HUES6 (cell line): ENCODE measurements around the gene BPIFB3.
"Not testable (repeated sequence)": the region's sequence is repeated elsewhere in the genome, so short reads cannot be mapped to it uniquely, and the experiment has no call there.

Experiments
- H3K27ac ChIP-seq: 2 replicates; pipeline ENCODE4 v1.7.0; 2013; ENCODE audit warnings: low read depth, mild to moderate bottlenecking, low read length, inconsistent platforms
- H3K27me3 ChIP-seq: 2 replicates; pipeline ENCODE4 v1.6.1; 2013; ENCODE audit warnings: low read length; ENCODE audit not compliant: control insufficient read depth, insufficient read depth
- H3K36me3 ChIP-seq: 2 replicates; pipeline ENCODE4 v1.6.1; 2013; ENCODE audit warnings: low read length; ENCODE audit not compliant: control insufficient read depth, insufficient read depth
- H3K4me1 ChIP-seq: 2 replicates; pipeline ENCODE4 v1.6.1; 2013; ENCODE audit warnings: low read length; ENCODE audit not compliant: control insufficient read depth, insufficient read depth
- H3K4me3 ChIP-seq: 2 replicates; pipeline ENCODE4 v1.5.1; 2013; ENCODE audit warnings: low read depth, low read length
- H3K9ac ChIP-seq: one replicate; pipeline ENCODE4 v1.6.1; 2013; ENCODE audit warnings: mild to moderate bottlenecking, low read length
- H3K9me3 ChIP-seq: 2 replicates; pipeline ENCODE4 v1.6.1; 2013; ENCODE audit warnings: low read depth, low read length; ENCODE audit not compliant: control insufficient read depth, insufficient read depth

Gene BPIFB3

DNA sequence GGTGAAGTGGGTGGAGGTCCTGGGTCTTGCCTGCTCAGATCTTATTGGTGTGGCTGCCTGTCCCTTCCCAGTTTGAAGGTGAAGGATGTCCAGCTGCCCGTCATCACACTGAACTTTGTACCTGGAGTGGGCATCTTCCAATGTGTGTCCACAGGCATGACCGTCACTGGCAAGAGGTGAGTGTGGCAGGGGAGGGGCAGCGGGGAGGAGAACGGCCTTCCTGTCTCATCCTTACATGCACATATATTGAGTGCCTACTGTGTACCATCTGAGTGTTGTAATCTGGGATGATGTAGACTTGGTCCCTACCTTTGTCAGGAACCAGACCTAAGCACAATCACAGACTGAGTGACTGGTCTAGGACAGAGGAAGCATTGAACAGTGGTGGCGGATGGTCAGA lies 19.6 kb upstream of the BPIFB3 start:
- H3K36me3 ChIP-seq: no peaks in the 10 kb centered on the region
- peaks cover 7% of the 10 kb centered on the region; the same call in 1 of the 2 replicates for H3K27me3 ChIP-seq
- H3K4me1 ChIP-seq: no peaks in the 10 kb centered on the region
- no peaks in the 10 kb centered on the region for H3K9me3 ChIP-seq
- H3K4me3 ChIP-seq: no peak overlapping the region
- H3K9ac ChIP-seq: no peak overlapping the region
- no peak overlapping the region for H3K27ac ChIP-seq

GRCh38 chr20:33034901-33035492 lies 18.7 kb upstream of the BPIFB3 start:
- no peak overlapping the region for H3K27ac ChIP-seq
- H3K9me3 ChIP-seq: no peaks in the 10 kb centered on the region
- H3K36me3 ChIP-seq: no peaks in the 10 kb centered on the region
- H3K4me1 ChIP-seq: no peaks in the 10 kb centered on the region
- peaks cover 13% of the 10 kb centered on the region; the same call in 1 of the 2 replicates for H3K27me3 ChIP-seq
- H3K9ac ChIP-seq: no peak overlapping the region
- H3K4me3 ChIP-seq: no peak overlapping the region

- Histone ChIP-seq H3K9me3 (no peaks in the 10 kb centered on the region), H3K36me3 (no peaks in the 10 kb centered on the region), H3K4me3 (no peak overlapping the region), H3K27ac (no peak overlapping the region), H3K27me3 (peaks cover 15% of the 10 kb centered on the region; the same call in 1 of the 2 replicates), H3K4me1 (no peaks in the 10 kb centered on the region), H3K9ac (no peak overlapping the region)
These were observed 16.2 kb upstream of the BPIFB3 start for GRCh38 chr20:33037456-33037855.

GRCh38 chr20:33038243-33038642 lies 15.5 kb upstream of the BPIFB3 start:
- Histone ChIP-seq H3K9ac (no peak overlapping the region), H3K36me3 (no peaks in the 10 kb centered on the region), H3K4me3 (no peak overlapping the region), H3K27me3 (peaks cover 15% of the 10 kb centered on the region; the same call in 1 of the 2 replicates), H3K27ac (no peak overlapping the region), H3K9me3 (no peaks in the 10 kb centered on the region), H3K4me1 (no peaks in the 10 kb centered on the region)

DNA sequence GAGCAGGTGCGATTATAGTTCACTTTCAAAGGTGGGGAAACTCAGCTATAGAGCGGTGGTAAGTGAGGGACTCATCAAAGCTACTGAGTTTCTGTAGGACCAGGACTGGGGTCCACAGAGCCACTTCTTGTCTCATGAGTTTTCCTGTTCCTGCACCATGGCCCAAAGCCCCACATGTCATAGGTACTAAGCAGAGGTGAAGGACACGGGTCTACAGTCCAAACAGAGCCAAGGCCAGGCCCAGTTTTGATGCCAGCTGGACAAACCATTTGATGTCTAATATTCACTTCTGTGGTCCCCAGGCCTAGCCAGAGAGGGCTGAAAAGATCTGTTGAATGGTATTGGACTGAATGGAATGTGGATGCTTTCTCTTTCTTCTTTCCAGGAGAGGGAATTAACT lies 11.3 kb upstream of the BPIFB3 start:
- Histone ChIP-seq H3K4me3 (no peak overlapping the region), H3K27me3 (peaks cover 11% of the 10 kb centered on the region; the same call in 1 of the 2 replicates), H3K27ac (no peak overlapping the region), H3K9me3 (peaks cover 31% of the 10 kb centered on the region), H3K9ac (no peak overlapping the region), H3K4me1 (no peaks in the 10 kb centered on the region), H3K36me3 (no peaks in the 10 kb centered on the region)

DNA sequence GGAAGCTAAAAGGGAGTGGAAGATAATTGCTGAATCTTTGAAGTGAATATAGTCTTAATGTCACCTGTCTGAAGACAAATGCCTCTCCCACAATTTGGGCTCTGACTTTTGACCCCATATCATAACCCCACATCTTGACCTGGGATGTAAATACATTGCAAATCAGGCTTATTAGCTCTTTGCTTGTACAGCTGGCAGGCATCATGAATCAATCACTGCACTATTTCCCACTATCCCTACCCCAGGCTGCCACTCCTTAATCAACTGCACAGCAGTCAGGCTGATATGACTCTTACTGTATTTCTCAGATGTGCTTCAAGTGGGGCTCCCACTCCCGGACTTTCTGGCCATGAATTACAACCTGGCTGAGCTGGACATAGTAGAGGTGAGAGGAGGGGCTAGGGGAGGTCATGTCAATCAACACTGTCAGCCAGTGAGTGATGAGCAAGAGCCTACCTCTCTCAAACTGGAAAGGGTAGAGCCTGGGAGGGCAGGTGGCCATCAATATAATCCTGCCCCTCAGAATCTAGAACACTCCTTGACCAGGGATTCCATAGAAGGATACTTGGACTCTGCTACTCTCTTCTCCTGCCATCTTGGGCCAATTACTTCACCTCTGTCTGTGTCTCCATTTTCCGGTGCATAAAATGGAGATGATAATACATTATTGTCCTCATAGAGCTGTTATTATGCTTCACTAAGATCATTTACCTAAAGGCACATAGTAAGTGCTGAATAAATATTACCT lies 10.5 kb upstream of the BPIFB3 start:
- Histone ChIP-seq H3K9me3 (peaks cover 34% of the 10 kb centered on the region), H3K27me3 (peaks cover 11% of the 10 kb centered on the region; the same call in 1 of the 2 replicates), H3K9ac (no peak overlapping the region), H3K4me3 (no peak overlapping the region), H3K4me1 (no peaks in the 10 kb centered on the region), H3K36me3 (no peaks in the 10 kb centered on the region), H3K27ac (no peak overlapping the region)

GRCh38 chr20:33043731-33044181 lies 9.9 kb upstream of the BPIFB3 start:
- no peak overlapping the region for H3K4me3 ChIP-seq
- peaks cover 34% of the 10 kb centered on the region for H3K9me3 ChIP-seq
- H3K36me3 ChIP-seq: no peaks in the 10 kb centered on the region
- H3K4me1 ChIP-seq: no peaks in the 10 kb centered on the region
- H3K27me3 ChIP-seq: peaks cover 11% of the 10 kb centered on the region; the same call in 1 of the 2 replicates
- H3K27ac ChIP-seq: no peak overlapping the region
- no peak overlapping the region for H3K9ac ChIP-seq

DNA sequence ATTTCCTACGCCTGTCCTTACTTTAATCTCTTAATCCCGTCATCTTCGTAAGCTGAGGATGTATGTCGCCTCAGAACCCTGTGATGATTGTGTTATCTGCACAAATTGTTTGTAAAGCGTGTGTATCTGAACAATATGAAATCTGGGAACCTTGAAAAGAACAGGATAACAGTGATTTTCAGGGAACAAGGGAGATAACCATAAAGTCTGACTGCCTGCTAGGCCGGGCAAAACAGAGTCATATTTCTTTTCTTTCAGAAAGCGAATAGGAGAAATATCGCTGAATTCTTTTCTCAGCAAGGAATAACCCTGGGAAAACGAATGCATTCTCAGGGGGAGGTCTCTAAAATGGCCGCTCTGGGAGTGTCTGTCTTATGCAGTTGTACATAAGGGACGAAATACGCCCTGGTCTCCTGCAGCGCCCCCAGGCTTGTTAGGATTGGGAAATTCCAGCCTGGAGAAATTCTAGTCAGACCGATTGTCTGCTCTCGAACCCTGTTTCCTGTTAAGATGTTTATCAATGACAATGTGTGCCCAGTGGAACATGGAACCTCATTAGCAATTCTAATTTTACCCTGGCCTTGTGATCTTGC lies 8.5 kb upstream of the BPIFB3 start:
- H3K9ac ChIP-seq, H3K4me1 ChIP-seq, H3K36me3 ChIP-seq, H3K4me3 ChIP-seq, H3K27me3 ChIP-seq, H3K27ac ChIP-seq: not testable (repeated sequence)
- H3K9me3 ChIP-seq: peaks cover 34% of the 10 kb centered on the region

DNA sequence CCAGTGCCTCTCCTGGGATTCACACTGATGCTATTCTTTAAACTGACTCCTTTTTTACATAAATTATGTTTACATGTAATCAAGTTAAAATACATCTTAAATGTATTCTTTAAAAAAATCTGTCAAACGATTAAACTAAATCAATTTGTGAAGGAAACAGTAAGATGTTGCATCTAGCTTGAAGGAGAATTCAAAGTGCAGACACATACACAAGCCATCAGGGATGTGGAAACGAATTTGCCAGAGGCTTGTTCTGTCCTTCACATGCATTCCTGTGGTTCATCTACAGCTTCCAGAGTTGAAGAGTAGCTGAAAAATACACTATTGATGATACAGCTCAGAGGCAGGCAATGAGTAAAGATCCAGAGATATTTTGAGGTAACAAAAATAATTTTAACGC lies 7.3 kb upstream of the BPIFB3 start:
- Histone ChIP-seq H3K9ac (no peak overlapping the region), H3K4me1 (no peaks in the 10 kb centered on the region), H3K4me3 (no peak overlapping the region), H3K9me3 (peaks cover 34% of the 10 kb centered on the region), H3K27me3 (no peaks in the 10 kb centered on the region), H3K36me3 (no peaks in the 10 kb centered on the region), H3K27ac (no peak overlapping the region)

DNA sequence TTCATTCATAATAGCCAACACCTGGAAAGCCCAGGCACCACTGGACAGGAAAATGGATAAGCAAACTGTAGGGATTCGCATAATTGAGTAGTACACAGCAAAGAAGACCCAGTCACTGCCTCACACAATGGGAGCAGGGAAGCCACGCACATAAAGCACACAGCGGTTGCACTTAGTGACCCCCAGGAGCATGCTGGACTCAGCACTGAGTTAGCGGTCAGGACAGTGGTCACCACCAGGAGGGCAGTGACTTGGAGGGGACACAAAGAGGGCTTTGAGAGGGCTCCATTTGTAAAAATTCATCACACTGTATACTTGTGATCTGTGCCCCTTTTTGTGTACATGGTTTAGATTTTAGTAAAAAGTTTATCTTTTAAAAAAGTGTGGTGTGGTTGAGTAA lies 2.4 kb upstream of the BPIFB3 start:
- Histone ChIP-seq H3K27me3 (no peaks in the 10 kb centered on the region), H3K27ac (no peak overlapping the region), H3K4me1 (peaks cover 5% of the 10 kb centered on the region; the same call in 1 of the 2 replicates), H3K9me3 (peaks cover 10% of the 10 kb centered on the region), H3K36me3 (no peaks in the 10 kb centered on the region), H3K9ac (no peak overlapping the region), H3K4me3 (no peak overlapping the region)

GRCh38 chr20:33054381-33054780 lies 678 bp downstream of the BPIFB3 start:
- H3K27me3 ChIP-seq: no peaks in the 10 kb centered on the region
- no peaks in the 10 kb centered on the region for H3K9me3 ChIP-seq
- H3K27ac ChIP-seq: no peak overlapping the region
- H3K9ac ChIP-seq: no peak overlapping the region
- H3K36me3 ChIP-seq: no peaks in the 10 kb centered on the region
- H3K4me1 ChIP-seq: peaks cover 5% of the 10 kb centered on the region; the same call in 1 of the 2 replicates
- H3K4me3 ChIP-seq: no peak overlapping the region
